Measurements from ENCODE around the gene C1orf159.

GRCh38 chr1:1161078-1161682, 45.3 kb upstream of the C1orf159 start:
- TF ChIP-seq EZH2 (IDR thresholded peaks at IDR 0.05; ENCODE audit: insufficient read depth, poor library complexity, severe bottlenecking) (no peak), EZH2phosphoT487 (IDR thresholded peaks at IDR 0.05; ENCODE audit: insufficient read depth, low read depth) (no peak)
